HG02938 (cell line): ENCODE measurements around the gene ZNRF1.
"Not testable (repeated sequence)": the region's sequence is repeated elsewhere in the genome, so short reads cannot be mapped to it uniquely, and the experiment has no call there.

ENCODE experiments used
- ATAC-seq: cut with Tn5 transposase; IDR thresholded peaks from one replicate; pipeline ENCODE4 v1.9.1; 2021; ENCODE audit warnings: mild to moderate bottlenecking, moderate library complexity; ENCODE audit not compliant: unreplicated experiment

ZNRF1 gene

DNA sequence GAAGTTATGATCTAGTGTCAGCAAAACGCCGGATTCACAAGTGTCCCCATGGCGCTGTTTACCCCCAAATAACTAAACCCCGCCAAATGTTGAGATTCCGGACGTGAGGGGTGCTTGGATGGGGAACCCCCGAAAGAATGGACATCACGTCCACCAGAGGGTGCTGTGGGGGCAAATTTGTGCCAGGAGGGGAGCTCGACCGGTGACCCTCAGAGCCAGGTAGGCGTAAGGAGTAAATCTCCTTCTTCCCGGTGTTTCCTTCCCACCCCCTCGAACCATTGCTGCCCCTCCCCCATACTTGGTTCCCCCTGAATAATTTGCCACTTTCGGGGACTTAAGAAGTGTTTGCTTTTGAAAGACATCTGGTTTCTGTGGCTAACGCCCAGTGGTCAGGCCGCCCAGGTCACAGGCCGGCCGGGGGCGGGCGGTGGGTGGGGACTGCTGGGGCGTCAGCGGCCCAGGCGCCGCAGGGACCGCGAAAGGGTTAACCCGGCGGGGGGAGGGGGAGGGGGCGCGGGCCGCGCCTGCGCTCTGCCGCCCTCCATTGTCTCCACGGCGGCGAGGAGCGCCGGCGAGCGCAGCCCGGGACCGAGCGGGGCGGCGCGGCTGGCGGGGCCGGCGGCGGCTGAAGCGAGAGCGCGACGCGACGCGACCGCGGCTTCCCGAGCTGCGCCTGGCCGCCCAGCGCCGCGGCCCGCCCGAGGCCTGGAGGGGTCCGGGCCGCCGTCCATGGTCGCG lies at the start of gene ZNRF1:
ZNRF1 (plus strand) TSS at position 544 of the 738 bp plus-strand sequence. CDS start 648 bp downstream, outside the sequence.
- peak; percentile 63 for ATAC-seq

DNA sequence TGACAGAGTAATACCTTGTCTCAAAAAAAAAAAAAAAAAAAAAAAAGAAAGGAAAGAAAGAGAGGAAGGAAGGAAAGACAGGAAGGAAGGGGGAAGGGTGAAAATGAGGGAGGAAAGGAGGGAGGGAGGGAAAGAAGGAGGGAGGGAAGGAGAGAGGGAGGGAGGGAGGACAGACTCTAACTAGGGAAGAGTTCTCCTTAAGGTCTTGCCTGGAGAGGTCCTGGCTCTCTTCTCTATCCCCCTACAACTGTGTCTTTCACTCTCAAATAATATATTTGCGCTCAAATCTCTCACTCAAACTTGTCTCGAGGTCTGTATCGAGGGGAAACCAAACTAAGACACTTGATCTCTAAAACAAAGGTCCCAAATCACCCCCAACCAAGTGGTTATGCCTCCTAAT lies 49.5 kb upstream of the ZNRF1 start:
- ATAC-seq: no peak

DNA sequence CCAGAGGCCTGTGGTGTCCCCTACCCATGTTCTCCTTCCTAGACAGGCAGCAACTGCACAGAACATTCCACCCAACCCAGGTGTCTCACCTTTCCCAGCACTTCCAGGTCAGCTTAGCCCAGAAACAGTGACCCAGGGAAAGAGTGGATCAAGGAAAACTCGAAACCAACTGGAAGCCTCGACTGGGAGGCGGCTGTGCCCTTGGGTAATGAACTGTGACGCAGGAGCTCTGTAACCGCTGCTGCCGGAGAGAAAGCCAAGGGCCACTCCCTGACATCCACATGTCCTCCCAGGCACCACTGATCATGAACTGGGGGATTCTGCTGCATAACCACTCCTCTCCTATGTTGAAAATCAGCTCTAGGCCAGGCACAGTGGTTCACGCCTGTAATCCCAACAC lies 48.3 kb upstream of the ZNRF1 start:
- no peak for ATAC-seq

DNA sequence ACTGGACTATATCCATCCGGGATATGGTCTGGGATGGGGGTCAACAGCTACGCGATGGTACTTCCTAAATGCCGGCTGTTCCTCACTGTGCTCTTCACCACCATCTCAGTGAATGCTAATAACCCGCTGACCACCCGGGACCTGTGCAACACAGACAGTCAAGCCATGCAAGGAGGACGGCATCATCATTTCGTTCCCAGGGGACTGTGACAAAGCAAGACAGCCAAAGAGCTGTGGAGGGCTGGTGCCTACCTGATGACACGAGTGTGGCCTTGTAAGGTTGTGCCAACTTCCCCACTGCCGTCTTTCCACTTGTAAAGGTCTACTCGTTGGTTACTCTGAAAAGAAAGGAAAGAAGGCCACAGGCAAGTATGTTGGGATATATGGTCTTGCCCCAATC lies 47.6 kb upstream of the ZNRF1 start:
- ATAC-seq: no peak

DNA sequence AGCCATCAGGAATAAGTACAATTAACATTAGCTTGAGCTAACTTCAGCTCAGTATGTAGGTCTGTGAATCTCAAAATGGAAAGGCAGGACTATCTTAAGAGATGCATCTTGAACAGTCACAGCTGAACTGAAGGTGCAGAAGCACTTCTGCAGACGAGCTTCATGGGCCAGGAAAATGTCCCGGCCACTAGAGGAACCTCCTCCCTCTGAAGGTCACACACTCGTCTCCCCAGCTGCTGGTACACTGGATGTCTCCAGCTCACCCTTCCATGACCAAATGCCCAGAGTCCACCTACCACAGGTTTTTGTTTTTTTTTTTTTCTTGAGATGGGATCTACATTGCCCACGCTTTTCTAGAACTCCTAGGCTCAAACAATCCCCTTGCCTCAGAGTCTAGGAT lies 47.1 kb upstream of the ZNRF1 start:
- no peak for ATAC-seq

DNA sequence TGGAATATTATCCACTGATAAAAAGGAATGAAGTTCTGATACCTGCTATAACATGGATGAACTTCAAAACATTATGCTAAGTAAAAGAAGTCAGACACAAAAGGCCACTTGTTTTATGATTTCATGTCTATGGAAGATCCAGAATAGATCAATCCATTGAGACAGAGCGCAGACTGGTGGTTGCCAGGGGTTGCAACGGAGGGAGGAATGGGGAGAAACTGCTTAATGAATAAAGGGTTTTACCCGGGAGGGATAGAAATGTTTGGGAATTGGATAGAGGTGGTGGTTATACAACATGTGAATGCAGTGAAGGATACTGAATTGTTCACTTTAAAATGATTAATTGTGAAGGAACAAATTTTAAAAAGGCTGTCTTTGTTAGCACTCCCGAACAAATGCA lies 44.1 kb upstream of the ZNRF1 start:
- ATAC-seq: no peak

DNA sequence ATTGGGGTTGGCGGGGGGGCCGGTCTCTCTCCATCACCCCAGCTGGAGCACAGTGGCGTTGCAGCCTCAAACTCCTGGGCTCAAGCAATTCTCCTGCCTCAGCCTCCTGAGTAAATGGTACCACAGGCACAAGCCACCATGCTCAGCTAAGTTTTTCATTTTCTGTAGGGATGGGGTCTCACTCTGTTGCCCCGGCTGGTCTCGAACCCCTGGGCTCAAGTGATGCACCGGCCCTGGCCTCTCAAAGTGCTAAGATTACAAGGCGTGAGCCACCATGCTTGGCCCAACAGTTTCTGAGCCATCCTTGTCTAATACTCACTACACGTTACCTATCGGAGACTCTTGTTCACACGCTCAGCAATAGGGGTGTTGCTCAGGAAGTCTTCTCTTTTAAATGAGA lies 25.5 kb upstream of the ZNRF1 start:
- no peak for ATAC-seq

DNA sequence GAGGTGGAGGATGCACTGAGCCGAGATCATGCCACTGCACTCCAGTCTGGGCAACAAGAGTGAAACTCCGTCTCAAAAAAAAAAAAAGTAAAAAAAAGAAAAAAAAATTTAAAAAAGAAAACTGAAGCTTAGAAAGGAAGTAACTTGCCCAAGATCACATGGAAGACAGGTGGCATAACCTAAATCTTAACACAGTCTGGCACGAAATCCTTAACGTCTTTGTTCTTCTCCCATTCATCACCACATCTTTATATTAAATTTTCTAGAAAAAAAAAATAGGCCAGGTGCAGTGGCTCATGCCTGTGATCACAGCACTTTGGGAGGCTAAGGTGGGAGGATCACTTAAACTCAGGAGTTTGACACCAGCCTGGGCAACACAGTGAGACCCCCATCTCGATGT lies 23.2 kb upstream of the ZNRF1 start:
- ATAC-seq: no peak

DNA sequence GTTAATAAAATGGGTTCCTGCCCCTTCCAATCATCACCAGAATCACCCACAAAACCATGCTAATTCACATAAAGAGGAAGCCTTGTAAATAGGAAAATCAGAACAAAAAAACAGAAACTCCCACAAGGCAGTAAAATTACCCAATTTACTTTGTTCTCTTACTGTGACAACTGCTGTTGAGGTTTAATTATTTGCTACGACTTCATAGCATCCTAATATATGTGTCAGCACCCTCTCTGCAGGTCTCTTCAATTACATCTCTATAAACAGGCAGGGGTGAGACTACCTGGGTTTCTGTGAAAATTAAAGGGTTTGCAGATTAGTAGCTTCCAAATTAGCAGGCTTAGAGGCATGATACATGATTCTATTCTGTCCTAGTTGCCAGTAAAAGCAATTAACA lies 16.6 kb upstream of the ZNRF1 start:
- ATAC-seq: no peak

DNA sequence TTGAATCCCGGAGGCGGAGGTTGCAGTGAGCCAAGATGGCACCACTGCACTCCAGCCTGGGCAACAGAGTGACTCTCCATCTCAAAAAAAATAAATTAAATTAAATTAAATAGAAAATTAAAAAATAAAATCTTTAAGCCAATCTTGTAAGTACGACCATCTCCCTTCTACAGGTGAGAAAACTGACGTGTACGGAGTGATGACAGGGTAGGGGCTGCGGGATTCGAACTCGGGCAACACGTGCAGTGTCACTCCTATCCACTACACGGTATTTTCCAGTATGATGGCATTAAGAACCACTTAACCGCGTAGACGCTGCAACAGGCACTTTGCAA lies 14.7 kb upstream of the ZNRF1 start:
- ATAC-seq: no peak

DNA sequence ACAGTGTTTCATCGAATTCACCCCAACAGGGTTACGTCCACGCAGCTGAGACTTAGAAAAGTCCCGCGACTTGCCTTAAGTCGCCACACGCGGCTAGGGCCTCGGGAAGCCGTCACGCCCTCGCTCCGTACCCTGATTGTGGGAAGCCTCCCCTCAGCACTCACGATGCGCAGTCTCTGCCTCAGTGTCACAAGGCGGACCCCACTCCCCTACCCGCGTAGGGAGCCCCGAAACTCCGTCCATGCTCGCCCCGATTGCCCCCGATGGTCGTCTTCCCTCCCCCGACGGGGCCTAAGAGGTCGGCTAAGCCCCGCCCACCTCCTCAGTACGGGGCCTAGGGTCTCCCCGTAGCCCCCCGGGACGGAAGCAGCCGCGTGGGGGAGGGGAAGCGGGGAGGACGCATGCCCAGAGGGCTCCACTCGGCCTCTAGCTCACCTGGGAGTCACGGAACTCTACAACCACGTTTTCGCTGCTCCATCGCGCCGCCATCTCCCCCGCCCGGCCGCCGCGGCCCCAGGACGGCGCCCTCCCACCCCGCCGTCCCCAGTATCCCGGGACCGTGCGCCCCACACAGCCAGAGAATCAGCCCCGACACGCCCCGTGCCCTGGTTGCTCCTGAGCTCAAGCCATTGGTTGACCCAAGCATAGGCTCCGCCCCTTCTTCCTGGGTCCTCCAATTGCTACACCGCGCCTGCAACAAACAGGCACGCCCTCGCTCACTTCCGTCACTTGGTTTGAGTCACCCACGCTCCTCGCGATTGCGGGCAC lies 14.1 kb upstream of the ZNRF1 start, which contains the start of gene WDR59:
WDR59 (minus strand) TSS at position 595 of the 768 bp plus-strand sequence; CDS start at position 489, 106 bp downstream.
- peak; percentile 99 for ATAC-seq

DNA sequence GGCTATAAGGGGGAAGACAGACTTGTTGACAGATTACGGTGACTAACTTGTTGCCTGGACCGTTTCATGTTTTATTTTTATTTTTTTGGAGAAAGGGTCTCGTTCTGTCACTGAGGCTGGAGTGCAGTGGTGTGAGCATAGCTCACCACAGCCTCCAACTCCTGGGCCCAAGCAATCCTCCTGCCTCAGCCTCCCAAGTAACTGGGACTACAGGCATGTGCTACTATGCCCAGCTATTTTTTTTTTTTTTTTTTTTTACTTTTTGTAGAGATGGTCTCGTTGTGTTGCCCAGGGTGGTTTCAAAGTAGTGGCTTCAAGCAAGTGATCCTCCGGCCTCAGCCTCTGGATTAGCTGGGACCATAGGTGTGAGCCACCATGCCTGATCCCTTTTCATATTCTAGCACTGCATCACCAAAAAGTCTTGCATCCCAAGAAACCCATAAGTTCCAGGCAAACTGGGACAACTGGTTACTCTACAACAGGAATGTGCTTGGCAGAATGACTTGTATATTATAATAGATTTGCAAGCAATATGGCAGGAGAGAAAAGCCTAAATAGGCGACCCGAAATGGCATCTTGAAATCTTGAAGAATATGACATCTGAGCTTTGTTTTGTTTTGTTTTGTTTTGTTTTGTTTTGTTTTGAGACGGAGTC lies 11.7 kb upstream of the ZNRF1 start:
- no peak for ATAC-seq

DNA sequence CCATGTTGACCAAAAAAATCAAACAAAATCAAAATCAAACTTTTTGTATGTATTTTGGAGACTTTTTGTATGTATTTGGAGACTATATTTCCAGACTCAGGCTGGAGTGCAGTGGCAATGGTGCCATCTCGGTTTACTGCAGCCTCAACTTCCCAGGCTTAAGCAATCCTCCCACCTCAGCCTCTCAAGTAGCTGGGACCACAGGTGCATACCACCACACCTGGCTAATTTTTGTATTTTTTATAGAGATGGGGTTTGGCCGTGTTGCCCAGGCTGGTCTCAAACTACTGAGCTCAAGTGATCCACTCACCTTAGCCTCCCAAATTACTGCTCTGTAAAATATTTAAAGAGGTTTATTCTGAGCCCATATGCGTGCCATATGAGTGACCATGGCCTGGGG lies 9.0 kb upstream of the ZNRF1 start:
- ATAC-seq: not testable (repeated sequence)

DNA sequence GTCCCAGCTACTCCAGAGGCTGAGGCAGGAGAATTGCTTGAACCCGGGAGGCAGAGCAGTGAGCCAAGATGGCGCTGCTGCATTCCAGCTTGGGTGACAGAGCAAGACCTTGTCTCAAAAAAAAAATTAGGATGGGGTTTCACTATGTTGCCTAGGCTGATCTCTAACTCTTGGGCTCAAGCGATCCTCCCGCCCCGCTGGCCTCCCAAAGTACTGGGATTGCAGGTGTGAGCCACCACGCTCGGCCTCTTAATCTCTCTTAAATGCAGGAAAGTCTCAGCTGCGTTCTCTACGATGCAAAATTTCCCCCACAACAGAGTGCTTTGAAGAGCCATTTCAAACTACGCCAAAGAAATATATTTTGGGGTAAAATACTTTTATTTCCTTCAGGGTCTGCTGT lies 8.0 kb upstream of the ZNRF1 start:
- ATAC-seq: no peak

DNA sequence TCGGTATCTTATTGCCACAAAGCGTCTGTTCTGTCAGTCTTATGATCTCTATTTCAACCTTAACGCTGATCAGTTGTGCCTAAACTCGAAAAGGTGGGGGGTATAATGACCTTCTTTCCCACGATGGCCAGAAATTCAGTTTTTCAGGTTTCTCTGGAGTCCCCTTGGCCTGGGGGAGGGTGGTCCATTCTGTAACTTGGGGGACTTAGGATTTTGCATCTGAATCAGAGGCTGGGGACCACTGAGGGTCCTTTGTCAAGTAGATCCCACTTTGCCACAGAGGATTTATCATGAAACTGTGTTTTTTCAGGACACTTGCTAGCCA lies 7.6 kb upstream of the ZNRF1 start:
- ATAC-seq: no peak

DNA sequence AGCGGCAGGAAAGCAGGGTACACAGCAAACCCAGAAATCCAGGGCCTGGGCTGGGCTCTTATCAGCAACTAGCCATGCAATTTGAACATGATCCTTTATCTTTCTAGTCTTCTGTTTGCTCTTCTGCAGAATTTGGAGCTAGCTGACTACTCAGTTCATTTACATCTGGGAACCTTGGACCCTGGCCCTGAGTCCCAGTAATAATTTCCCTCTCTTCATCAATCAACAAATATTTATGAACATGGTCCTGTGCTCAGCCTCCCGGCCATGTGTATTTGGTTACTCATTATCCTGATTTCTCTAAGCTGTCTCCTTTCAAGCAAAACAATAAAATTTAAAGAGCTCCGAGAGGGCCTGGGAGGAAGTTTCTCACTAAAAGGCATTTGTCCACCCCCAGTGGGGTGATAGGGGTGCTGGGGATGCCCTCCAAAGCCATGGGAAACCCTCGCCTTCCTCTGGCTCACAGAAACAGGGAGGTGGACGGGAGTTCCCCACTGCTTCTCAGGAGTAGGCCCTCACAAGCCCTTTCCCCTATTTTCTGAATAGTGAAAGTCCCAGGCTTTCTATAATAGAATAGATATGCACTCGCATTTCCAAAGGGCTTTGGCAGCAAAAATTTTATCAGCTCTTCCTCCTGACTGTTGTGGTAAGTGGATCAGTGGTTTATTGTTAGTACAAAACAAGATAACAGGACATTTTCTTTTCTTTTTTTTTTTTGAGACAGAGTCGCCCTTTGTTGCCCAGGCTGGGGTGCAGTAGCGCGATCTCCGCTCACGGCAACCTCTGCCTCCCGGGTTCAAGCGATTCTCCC lies 7.0 kb upstream of the ZNRF1 start:
- no peak for ATAC-seq

DNA sequence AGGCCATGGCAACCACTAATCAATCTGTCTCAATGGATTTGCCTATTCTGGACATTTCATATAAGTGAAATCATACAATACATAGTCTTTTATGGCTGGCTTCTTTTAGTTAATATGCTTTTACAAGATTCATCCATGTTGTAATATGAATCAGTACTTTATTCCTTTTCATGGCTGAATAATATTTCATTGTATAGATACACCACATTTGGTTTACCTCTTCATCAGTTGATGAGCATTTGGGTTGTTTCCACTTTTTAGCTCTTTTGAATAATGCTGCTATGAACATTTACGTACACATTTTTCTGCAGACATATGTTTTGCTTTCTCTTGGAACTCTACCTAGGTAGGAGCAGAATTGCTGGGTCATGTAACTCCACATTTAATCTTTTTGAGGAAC lies 2.8 kb upstream of the ZNRF1 start:
- no peak for ATAC-seq

DNA sequence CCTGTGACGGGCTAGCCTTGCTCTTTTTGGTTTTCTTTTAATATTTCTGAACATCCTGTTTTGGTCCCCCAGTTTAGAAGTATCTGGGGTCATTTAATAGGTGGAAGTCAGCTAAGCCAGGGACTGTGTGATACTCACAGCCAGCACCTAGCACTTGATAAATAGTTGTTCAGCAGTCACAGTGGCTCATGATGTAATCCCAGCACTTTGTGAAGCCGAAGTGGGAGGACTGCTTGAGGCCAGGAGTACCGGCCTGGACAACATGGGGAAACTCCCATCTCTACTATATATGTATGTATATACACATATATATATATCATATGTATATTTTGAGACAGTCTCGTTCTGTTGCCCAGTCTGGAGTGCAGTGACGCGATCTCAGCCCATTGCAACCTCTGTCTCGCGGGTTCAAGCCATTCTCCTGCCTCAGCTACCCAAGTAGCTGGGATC lies 1.8 kb upstream of the ZNRF1 start:
- ATAC-seq: no peak

DNA sequence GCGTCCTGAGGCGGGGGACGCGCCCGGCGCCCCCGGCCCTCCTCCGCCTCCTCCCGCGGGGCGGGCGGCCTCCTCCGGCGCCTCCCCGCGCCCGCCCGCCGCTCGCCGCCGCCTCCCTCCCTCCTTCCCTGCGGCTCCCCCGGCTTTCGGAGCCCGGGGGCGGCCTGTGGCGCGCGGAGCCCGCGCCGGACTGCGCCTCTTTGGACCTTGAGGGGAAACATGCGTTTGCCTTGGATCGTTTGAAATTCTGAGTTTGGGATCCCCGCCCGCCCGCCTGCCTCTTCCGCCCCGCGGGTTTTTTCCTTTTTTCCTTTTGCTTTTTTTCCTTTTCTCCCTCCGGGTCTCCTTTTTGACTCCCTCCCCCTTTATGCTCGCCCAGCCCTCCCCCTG lies 390 bp downstream of the ZNRF1 start:
- peak; percentile 19 for ATAC-seq

DNA sequence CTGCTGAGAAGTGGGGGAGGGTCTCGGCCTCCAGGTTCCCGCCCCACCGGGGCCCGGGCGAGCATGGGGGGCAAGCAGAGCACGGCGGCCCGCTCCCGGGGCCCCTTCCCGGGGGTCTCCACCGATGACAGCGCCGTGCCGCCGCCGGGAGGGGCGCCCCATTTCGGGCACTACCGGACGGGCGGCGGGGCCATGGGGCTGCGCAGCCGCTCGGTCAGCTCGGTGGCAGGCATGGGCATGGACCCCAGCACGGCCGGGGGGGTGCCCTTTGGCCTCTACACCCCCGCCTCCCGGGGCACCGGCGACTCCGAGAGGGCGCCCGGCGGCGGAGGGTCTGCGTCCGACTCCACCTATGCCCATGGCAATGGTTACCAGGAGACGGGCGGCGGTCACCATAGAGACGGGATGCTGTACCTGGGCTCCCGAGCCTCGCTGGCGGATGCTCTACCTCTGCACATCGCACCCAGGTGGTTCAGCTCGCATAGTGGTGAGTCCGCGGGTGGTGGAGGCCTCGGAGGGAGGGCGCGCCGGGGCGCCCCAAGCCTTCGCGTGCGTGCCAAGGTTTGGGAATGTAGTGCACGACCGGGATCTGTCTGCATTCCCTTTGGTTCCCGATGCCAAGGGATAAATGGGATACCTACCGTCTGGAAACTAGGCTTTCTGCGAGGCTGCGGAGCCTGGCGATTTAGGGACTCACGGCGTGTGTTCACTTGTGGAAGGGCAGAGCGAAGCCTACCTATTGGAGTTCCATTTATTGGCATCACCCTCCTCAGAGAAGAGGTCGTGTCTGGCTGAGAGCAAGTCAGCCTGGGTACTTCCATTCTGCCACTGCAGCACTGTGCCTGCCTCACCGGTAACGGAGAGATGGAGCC lies 1.0 kb downstream of the ZNRF1 start:
- peak; percentile 40 for ATAC-seq
